HepG2 (cell line): ENCODE results near the gene PEX10.

ENCODE experiments used
- ETS1 ChIP-seq: sonication (generic); formaldehyde crosslinking; IDR thresholded peaks from 2 replicates; pipeline ENCODE4 v1.4.0; 2020; ENCODE audit warnings: missing genetic modification reagents
- HDAC2 ChIP-seq: sonication (generic); formaldehyde crosslinking; IDR thresholded peaks from 2 replicates; pipeline ENCODE4 v1.4.0; 2020; ENCODE audit warnings: missing genetic modification reagents
- JUND ChIP-seq: sonication (generic); formaldehyde crosslinking; IDR thresholded peaks from 2 replicates; pipeline ENCODE4 v1.8.0; 2022; ENCODE audit warnings: mild to moderate bottlenecking, missing genetic modification reagents
- MAFG ChIP-seq: sonication (generic); formaldehyde crosslinking; IDR thresholded peaks from 2 replicates; pipeline ENCODE4 v1.5.1; 2020; ENCODE audit warnings: mild to moderate bottlenecking, missing genetic modification reagents
- MYC ChIP-seq: sonication (generic); formaldehyde crosslinking; IDR thresholded peaks from 2 replicates; pipeline ENCODE4 v1.9.0; 2021; ENCODE audit warnings: missing genetic modification reagents, borderline replicate concordance
- POLR2AphosphoS5 ChIP-seq: IDR thresholded peaks from 2 replicates; pipeline ENCODE4 v1.6.1; 2012; ENCODE audit warnings: low read depth, low read length
- RNF2 ChIP-seq: fragments of 450-650 bp; conservative IDR thresholded peaks from 2 replicates; pipeline ENCODE4 v1.6.1; 2016; ENCODE audit warnings: low read depth
- RXRA ChIP-seq: sonication (generic); formaldehyde crosslinking; IDR thresholded peaks from 2 replicates; pipeline ENCODE4 v1.5.1; 2020; ENCODE audit warnings: missing genetic modification reagents
- SNAI1 ChIP-seq: sonication (generic); formaldehyde crosslinking; IDR thresholded peaks from 2 replicates; pipeline ENCODE4 v1.5.0; 2020; ENCODE audit warnings: mild to moderate bottlenecking, missing genetic modification reagents, borderline replicate concordance
- ZGPAT ChIP-seq: IDR thresholded peaks from 2 replicates; pipeline ENCODE4 v1.6.1; 2016; ENCODE audit warnings: mild to moderate bottlenecking
- ZNF660 ChIP-seq: sonication (generic); formaldehyde crosslinking; IDR thresholded peaks from 2 replicates; pipeline ENCODE4 v1.5.1; 2020; ENCODE audit warnings: mild to moderate bottlenecking, low read depth, missing genetic modification reagents, borderline replicate concordance
- TF ChIP-seq, protein P1 (sequence below): sonication (generic); formaldehyde crosslinking; IDR thresholded peaks from 2 replicates; pipeline ENCODE4 v1.8.1; 2023; ENCODE audit warnings: mild to moderate bottlenecking, missing genetic modification reagents

DNA sequence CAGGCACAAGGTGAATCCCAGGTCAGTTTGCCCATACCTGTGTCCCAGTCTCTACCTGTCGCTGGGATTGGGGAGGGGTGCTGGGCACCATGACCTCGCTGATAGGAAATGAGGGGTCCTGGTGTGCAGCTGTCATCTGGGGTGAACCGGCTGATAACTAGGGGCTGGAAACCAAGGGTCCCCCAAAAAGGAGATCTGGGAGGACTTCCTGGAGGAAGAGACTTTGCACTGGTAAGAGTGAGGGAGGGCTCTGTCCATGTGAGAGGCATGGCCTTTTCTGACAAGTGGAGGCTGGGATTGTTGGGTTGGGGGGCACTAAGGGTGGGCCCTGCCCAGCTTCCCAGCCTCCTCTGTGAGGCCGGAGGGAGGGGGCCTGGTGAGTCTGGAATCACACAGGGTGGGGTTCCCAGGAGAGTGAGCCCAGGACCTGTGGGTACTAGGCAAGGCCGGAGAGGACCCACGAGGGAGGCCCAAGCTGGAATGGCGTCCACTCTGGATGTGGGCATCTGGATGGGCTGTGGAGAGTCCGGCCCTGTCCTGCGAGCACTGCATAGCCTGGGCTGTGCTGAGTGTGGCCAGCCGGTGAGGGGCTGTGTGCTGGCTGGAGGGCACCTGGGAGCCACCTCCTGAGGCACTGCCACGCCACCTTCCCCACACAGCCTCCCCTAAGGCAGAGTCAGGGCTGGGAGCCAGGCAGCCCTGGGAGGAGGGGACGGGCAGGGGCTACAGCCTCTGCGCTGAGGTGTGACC, 4.9 kb upstream of the PEX10 start:
- TF ChIP-seq ETS1 (CRISPR knock-in tag) (no peak), ZNF660 (CRISPR knock-in tag) (no peak), RNF2 (no peak), JUND (CRISPR knock-in tag) (no peak), SNAI1 (no peak), ZGPAT (CRISPR knock-in tag) (no peak), POLR2AphosphoS5 (no peak), MYC (CRISPR knock-in tag) (no peak), HDAC2 (no peak), RXRA (CRISPR knock-in tag) (no peak), MAFG (no peak)
- TF ChIP-seq, protein P1, sequence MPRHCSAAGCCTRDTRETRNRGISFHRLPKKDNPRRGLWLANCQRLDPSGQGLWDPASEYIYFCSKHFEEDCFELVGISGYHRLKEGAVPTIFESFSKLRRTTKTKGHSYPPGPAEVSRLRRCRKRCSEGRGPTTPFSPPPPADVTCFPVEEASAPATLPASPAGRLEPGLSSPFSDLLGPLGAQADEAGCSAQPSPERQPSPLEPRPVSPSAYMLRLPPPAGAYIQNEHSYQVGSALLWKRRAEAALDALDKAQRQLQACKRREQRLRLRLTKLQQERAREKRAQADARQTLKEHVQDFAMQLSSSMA (CRISPR knock-in tag) = no peak
